ENCODE data around the gene NPBWR2. TPM values are rescaled to one million over a fixed set of nuclear protein-coding genes. Genes with fewer than 3 reads are reported as not detected.

The NPBWR2 gene
- total RNA-seq, 1 experiment from 2014 or later = not detected

DNA sequence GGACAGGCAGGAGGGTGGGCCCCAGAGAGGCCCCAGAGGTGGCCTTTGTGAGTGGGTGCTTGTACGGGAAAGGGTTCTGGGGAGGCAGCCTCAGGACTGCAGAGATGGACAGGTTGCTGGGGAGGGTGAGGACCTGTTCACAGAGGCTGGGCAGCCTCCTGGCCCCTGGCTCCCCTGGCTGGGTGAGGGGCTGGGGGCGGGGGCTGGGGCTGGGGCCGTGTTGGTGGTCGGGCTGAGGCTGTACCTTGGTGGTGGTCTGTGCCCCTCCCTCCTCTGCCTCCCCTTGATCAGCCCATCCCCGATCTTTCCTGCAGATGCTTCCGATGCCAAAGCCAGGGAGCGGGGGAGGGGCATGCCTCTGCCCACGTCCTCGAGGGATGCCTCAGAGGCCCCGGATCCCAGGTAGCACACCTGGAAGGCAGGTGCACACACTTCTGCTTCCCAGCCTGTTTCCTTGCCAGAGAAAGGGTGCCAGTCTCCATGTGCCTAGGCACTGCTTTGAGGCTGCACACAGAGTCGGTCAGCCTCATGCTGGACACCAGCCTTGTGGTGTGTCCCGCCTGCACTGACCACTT, 39.5 kb downstream of the NPBWR2 start:
- POLR2A ChIA-PET = no interaction called here
- Histone ChIP-seq H3K27ac (ENCODE audit: low read depth, low read length) (no peak overlapping the region; the same call in 1 of the 2 replicates), H3K4me3 (replicated peaks in 1 of 2; ENCODE audit: low read depth in 1 of 2, low read length in 2 of 2) (no peak overlapping the region), H3K9me3 (ENCODE audit: control insufficient read depth in 1 of 2, insufficient read depth in 1 of 2, low read depth in 1 of 2, low read length in 2 of 2) (no peaks in the 10 kb centered on the region), H3K27me3 (ENCODE audit: insufficient read depth, low read length) (no peaks in the 10 kb centered on the region), H3K79me2 (ENCODE audit: insufficient read depth, low read length) (no peaks in the 10 kb centered on the region), H3K9me2 (ENCODE audit: insufficient read depth) (no peaks in the 10 kb centered on the region), H3K4me1 (ENCODE audit: control insufficient read depth in 1 of 2, insufficient read depth in 2 of 2, low read length in 2 of 2) (peaks cover 38 to 44% of the 10 kb centered on the region in 2 experiments), H2AFZ (ENCODE audit: low read depth, low read length, poor library complexity, severe bottlenecking) (no peak overlapping the region), H4K20me1 (ENCODE audit: insufficient read depth) (no peaks in the 10 kb centered on the region), H3K4me2 (ENCODE audit: low read length) (no peak overlapping the region), H3K9ac (ENCODE audit: low read length) (no peak overlapping the region), H3K36me3 (ENCODE audit: control insufficient read depth in 1 of 2, insufficient read depth in 2 of 2, low read length in 2 of 2) (no peaks in the 10 kb centered on the region)
- ATAC-seq (no peak), DNase-seq (ENCODE audit: low read depth, low spot score) (no peak)
- CTCF ChIA-PET = interaction anchor here (0.8 kb wide), 1 partner anchor 12 kb away, joined by 3 read pairs; the partner anchor contains the start of genes OPRL1 and RGS19
- TF ChIP-seq ZBTB33 (IDR thresholded peaks at IDR 0.05; ENCODE audit: extremely low read depth, insufficient replicate concordance, low read length) = no peak
- no peak for TF ChIP-seq POLR2A (IDR thresholded peaks at IDR 0.05; ENCODE audit: borderline replicate concordance, extremely low read depth, insufficient read depth, insufficient read length)
- no peak for TF ChIP-seq SIN3A (IDR thresholded peaks at IDR 0.05; ENCODE audit: low read depth)
- TF ChIP-seq, protein P1, sequence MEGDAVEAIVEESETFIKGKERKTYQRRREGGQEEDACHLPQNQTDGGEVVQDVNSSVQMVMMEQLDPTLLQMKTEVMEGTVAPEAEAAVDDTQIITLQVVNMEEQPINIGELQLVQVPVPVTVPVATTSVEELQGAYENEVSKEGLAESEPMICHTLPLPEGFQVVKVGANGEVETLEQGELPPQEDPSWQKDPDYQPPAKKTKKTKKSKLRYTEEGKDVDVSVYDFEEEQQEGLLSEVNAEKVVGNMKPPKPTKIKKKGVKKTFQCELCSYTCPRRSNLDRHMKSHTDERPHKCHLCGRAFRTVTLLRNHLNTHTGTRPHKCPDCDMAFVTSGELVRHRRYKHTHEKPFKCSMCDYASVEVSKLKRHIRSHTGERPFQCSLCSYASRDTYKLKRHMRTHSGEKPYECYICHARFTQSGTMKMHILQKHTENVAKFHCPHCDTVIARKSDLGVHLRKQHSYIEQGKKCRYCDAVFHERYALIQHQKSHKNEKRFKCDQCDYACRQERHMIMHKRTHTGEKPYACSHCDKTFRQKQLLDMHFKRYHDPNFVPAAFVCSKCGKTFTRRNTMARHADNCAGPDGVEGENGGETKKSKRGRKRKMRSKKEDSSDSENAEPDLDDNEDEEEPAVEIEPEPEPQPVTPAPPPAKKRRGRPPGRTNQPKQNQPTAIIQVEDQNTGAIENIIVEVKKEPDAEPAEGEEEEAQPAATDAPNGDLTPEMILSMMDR (IDR thresholded peaks at IDR 0.05 in 2 of 3, conservative IDR thresholded peaks at IDR 0.05 in 1 of 3; ENCODE audit: borderline replicate concordance in 1 of 3, insufficient read depth in 1 of 3, low read depth in 2 of 3, low read length in 2 of 3) = no peak
- TF ChIP-seq SRF (IDR thresholded peaks at IDR 0.05; ENCODE audit: low read depth) = no peak
- TF ChIP-seq REST (IDR thresholded peaks at IDR 0.05; ENCODE audit: low read depth) = no peak
- no peak for TF ChIP-seq CBX3 (IDR thresholded peaks at IDR 0.05; ENCODE audit: low read depth)
- no peak for TF ChIP-seq SP1 (IDR thresholded peaks at IDR 0.05; ENCODE audit: low read depth)
- no peak for TF ChIP-seq YY1 (IDR thresholded peaks at IDR 0.05; ENCODE audit: extremely low read depth, insufficient replicate concordance, low read depth, low read length)
- TF ChIP-seq ELF1 (IDR thresholded peaks at IDR 0.05; ENCODE audit: borderline replicate concordance, low read depth) = no peak
- RAD21 ChIA-PET (ENCODE audit: low non-redundant PET in 1 of 2, low total read pairs in 2 of 2, uncharacterized antibody in 2 of 2, unreplicated experiment in 2 of 2) = no interaction called here
- intact Hi-C loops (cut with micrococcal nuclease) = no loop called here
- BruUV-seq (replicated peaks) = no TSS peak
